Gastrocnemius medialis (tissue), 4 donors: ENCODE data around the gene ANKS1B.

Experiments
- POLR2A ChIP-seq, 2 donors: fragments of 450-650 bp; IDR thresholded peaks; one replicate each; pipeline ENCODE4 v1.6.1; 2017; ENCODE audit warnings: antibody characterized with exemption in 2 of 2, mild to moderate bottlenecking in 2 of 2, moderate library complexity in 2 of 2
- TF ChIP-seq, protein P1 (sequence below), 5 experiments: fragments of 450-650 bp in 3 of 5; fragments of 200-600 bp in 2 of 5; sonication (generic) in 2 of 5; IDR thresholded peaks in 4 of 5; conservative IDR thresholded peaks in 1 of 5; 1 replicate in 4 of 5; 2 replicates in 1 of 5; pipeline ENCODE4 v1.5.1; 2016 to 2019; ENCODE audit warnings: antibody characterized with exemption in 5 of 5, mild to moderate bottlenecking in 3 of 5, moderate library complexity in 3 of 5

DNA sequence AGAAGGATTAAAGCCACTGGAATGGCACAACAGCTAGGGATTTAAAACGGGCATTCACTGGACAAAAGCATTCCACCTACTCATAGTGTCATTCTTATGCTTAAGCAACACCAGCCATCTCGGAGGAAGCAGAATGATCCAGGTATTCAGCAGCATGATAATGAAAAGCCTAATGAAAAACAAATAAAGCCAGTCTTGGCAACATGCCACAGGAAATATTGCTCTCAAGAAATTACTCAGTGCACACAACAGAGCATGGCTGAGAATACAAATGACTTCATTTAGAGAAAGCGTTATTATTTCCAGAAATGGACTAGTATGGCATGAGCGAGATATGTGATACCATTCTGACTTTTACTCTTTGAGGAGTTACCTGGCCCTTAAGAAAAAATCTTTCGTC, 897.5 kb downstream of the ANKS1B start:
- TF ChIP-seq, protein P1, sequence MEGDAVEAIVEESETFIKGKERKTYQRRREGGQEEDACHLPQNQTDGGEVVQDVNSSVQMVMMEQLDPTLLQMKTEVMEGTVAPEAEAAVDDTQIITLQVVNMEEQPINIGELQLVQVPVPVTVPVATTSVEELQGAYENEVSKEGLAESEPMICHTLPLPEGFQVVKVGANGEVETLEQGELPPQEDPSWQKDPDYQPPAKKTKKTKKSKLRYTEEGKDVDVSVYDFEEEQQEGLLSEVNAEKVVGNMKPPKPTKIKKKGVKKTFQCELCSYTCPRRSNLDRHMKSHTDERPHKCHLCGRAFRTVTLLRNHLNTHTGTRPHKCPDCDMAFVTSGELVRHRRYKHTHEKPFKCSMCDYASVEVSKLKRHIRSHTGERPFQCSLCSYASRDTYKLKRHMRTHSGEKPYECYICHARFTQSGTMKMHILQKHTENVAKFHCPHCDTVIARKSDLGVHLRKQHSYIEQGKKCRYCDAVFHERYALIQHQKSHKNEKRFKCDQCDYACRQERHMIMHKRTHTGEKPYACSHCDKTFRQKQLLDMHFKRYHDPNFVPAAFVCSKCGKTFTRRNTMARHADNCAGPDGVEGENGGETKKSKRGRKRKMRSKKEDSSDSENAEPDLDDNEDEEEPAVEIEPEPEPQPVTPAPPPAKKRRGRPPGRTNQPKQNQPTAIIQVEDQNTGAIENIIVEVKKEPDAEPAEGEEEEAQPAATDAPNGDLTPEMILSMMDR (IDR thresholded peaks at IDR 0.05 in 4 of 5, conservative IDR thresholded peaks at IDR 0.05 in 1 of 5), result no peak
- no peak for TF ChIP-seq POLR2A (IDR thresholded peaks at IDR 0.05)
